GM21423 (cell line): ENCODE measurements around the gene PKP1.
"Not testable (repeated sequence)": the region's sequence is repeated elsewhere in the genome, so short reads cannot be mapped to it uniquely, and the experiment has no call there.

Experiments
- ATAC-seq: cut with Tn5 transposase; IDR thresholded peaks from one replicate; pipeline ENCODE4 v1.9.1; 2021; ENCODE audit warnings: mild to moderate bottlenecking, moderate library complexity; ENCODE audit not compliant: unreplicated experiment

Gene PKP1

GRCh38 chr1:201282931-201283829, at the start of gene PKP1:
Gene PKP1, plus strand, starts transcription at chr1:201283506. Its CDS starts 197 bp downstream, at chr1:201283703.
- no peak for ATAC-seq

- ATAC-seq, result not testable (repeated sequence)
Measured at GRCh38 chr1:201239646-201240045, 43.7 kb upstream of the PKP1 start.

DNA sequence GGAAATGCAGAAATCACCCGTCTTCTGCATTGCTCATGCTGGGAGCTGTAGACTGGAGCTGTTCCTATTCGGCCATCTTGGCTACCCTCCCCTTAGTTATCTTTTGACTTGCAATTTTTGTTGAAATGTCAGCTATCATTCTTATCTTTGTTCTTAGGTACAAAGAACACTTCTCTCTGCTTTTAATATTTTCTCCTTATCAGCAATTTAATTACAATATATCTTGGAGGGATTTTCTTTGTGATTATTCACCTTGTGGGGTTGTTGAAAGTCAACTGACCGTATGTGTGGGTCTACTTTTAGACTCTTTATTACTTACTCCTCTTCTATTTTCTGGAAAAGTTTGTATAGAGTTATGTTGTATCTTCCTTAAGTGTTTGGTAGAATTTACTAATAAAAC, 43.1 kb upstream of the PKP1 start:
- no peak for ATAC-seq

GRCh38 chr1:201241736-201242135, 41.6 kb upstream of the PKP1 start:
- ATAC-seq, result no peak

- no peak for ATAC-seq
Measured at GRCh38 chr1:201245082-201245481, 38.2 kb upstream of the PKP1 start.

DNA sequence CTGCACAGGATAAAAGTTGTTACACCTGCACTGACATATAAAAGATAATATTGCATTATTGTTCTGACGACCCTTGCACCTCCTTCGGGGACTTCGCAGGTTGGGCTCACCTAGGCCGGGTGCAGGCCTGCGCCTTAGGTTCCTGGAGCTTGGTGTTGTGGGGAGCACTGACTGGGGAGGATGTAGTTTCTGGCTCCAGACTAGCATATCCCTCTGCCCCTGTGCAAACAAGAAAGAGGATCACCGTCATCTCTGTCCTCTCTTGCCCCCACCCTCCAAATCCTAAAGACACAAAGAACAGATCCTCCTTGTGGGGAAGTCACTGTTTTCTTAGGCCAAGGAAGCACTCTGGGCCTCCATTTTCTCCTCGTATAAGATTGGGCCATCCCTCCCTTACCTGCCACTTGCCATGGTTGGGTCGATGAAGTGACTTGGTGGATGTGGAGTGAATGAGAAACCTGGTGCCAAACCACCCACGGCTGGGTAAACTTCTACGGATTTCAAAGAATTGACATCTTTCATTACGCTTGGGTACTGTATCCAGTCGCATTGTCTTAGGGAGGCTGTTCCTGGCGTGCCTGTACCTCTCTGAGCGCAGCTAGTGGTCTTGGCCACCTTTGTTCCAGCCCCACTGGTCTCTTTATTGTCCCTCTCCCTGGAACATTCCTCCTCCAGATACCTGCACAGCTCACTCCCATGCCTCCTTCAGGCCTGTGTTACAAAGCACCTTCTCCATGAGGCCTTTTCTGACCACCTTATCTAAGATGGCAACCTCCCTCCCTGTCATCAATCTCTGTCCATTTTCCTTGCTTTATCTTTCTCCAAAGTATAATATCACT, 34.4 kb upstream of the PKP1 start:
- ATAC-seq, result no peak

GRCh38 chr1:201250326-201251011, 32.8 kb upstream of the PKP1 start:
- ATAC-seq, result no peak

DNA sequence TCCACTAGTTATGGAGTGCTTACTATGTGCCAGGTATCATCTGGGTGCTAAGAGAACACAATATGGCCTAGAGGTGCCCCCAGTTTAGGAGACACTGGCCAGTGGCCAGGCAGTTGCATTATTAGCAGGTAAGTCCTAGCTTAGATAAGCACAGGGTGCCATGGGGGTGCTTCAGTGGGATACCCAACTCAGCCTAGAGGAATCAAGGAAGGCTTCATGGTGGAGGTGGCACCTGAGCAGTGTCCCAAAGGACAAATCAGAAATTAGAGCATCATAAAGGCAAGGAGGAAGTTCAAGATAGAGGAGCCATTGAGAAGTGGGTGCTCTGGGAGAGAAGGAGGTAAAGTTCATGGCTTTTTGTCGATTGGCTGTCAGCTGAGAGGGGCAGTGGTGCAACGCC, 31.9 kb upstream of the PKP1 start:
- no peak for ATAC-seq

- no peak for ATAC-seq
Measured at GRCh38 chr1:201251851-201252430, 31.4 kb upstream of the PKP1 start.

GRCh38 chr1:201252944-201253371, 30.3 kb upstream of the PKP1 start:
- no peak for ATAC-seq

- ATAC-seq, result no peak
Measured at GRCh38 chr1:201253411-201253810, 29.9 kb upstream of the PKP1 start.

- no peak for ATAC-seq
Measured at GRCh38 chr1:201253906-201254624, 29.2 kb upstream of the PKP1 start.

DNA sequence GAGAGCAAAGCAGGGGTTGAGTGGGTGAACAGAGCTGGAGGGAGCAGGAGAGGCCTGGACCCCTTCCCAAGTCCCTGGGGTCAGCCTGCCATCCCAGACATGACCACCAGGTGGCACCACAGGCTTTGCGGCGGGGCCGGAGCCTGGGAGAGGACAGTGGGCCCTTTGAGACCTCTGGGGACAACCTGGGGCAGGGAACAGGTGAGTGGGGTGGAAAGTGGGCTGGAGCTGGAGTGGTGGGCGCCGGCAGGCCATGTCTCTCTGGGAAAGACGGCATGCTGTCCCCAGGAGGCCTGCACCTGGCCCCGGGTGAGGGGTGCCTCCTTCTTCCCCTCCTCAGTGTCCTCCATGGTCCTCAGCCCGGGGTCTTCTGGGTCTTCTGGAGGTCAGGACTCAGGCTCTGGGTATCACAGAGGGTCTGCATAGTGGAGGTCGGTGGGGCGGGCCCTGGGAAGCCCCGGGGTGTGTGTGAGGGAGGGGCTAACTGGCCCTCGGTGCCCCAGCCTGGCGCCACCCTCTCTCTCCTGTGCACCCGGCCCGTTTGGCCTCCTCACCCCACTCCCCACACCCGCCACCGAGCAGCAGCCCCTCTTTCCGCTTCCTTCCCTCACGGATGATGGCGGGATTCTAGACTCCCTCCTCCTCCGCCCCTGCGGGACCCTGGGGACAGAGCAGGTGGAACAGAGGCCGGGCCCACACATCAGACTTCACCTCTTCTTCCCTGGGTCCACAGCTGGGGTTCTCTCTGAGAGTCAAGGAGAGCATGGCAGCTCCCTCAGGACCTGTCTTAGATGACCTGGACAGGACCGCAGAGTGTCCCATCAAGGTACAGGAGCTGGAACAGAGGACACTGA, 28.5 kb upstream of the PKP1 start:
- no peak for ATAC-seq

DNA sequence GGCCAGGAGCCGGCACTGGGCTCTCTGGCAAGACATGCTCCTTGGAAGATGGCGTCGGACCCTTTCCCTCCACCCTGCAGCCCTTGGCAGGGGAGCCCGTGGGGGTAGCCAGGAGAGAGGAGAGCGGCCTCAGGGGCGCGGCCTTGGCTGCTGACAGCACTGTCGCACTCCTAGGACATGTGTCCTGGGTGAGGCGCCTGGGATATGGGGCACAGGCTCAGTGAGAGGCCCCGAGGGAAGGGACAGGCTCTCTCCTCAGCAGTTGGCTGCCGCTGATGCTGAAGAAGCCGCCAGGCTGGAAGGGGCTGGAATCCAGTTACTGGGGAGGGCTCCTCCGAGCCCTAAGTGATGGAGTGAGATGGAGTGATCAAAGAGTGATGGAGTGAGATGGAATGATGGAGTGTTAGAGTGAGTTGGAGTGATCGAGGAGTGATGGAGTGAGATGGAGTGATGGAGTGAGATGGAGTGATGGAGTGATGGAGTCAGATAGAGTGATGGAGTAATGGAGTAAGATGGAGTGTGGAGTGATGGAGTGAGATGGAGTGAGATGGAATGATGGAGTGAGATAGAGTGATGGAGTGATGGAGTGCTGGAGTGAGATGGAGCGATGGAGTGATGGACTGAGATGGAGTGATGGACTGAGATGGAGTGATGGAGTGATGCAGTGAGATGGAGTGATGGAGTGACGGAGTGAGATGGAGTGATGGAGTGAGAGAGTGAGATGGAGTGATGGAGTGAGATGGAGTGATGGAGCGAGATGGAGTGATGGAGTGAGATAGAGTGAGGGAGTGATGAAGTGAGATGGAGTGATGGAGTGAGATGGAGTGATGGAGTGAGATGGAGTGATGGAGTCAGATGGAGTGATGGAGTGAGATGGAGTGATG, 27.6 kb upstream of the PKP1 start:
- no peak for ATAC-seq

DNA sequence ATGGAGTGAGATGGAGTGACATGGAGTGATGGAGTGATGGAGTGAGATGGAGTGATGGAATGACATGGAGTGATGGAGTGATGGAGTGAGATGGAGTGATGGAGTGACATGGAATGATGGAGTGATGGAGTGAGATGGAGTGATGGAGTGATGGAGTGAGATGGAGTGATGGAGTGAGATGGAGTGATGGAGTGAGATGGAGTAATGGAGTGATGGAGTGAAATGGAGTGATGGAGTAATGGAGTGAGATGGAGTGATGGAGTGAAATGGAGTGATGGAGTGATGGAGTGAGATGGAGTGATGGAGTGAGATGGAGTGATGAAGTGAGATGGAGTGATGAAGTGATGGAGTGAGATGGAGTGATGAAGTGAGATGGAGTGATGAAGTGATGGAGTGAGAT, 25.2 kb upstream of the PKP1 start:
- ATAC-seq, result not testable (repeated sequence)

DNA sequence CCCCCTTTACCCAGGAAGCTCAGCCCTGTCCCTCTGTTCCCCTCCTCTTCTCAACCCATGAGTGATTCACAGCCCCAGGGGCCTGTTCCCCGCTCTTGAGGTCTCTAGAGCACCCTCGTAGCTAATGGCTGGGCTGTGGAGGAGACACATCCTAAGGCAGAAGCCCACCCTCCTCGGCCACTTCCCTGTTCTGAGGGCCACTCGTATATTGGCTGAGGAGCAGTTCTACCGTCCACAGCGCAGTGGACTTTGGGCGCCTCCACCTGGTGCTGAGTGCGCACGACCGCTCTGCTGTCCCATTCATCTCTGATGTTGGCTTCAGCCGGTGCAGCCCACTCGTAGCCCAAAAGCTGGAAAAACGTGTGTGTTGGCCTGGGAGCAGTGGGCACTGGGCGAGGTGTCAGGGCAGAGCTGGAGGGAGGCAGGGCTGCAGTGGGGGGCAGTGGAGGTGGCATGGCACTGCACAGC, 24.5 kb upstream of the PKP1 start:
- ATAC-seq, result no peak

- no peak for ATAC-seq
Measured at GRCh38 chr1:201259476-201260235, 23.6 kb upstream of the PKP1 start.

DNA sequence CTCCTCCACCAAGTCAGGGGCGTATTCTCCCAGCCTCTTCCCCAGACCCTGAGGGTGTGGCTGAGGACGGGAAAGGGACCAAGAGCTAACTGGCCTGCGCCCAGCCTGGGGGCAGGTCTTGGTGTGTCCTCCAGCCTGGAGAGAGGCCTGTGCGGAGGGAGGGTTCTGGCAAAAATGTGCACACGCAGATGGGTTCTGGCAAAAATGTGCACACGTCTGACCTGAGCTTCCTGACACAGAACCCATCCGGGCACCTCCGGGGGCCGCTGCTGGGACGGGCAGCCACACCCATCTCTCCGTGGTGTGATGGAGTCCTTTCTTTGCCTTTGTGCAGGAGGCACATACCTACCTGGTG, 23.1 kb upstream of the PKP1 start:
- ATAC-seq, result no peak
